ENCODE data around the gene AGXT.

The AGXT gene

GRCh38 chr2:240887631-240888030 lies 19.0 kb downstream of the AGXT start:
- Histone ChIP-seq H3K36me3 (ENCODE audit: control insufficient read depth, insufficient read depth, low read length) (no peaks in the 10 kb centered on the region), H3K27ac (ENCODE audit: low read depth, low read length) (no peak overlapping the region), H3K4me1 (ENCODE audit: control insufficient read depth, insufficient read depth, low read length) (no peaks in the 10 kb centered on the region), H3K4me3 (ENCODE audit: low read length) (no peak overlapping the region), H3K27me3 (ENCODE audit: control insufficient read depth, insufficient read depth, low read length) (no peaks in the 10 kb centered on the region), H3K9ac (ENCODE audit: low read length) (no peak overlapping the region)

GRCh38 chr2:240888130-240888889 lies 19.7 kb downstream of the AGXT start:
- H3K36me3 ChIP-seq (ENCODE audit: control insufficient read depth, insufficient read depth, low read length) = no peaks in the 10 kb centered on the region
- H3K27me3 ChIP-seq (ENCODE audit: control insufficient read depth, insufficient read depth, low read length) = no peaks in the 10 kb centered on the region
- no peak overlapping the region for H3K9ac ChIP-seq (ENCODE audit: low read length)
- H3K27ac ChIP-seq (ENCODE audit: low read depth, low read length) = no peak overlapping the region
- no peaks in the 10 kb centered on the region for H3K4me1 ChIP-seq (ENCODE audit: control insufficient read depth, insufficient read depth, low read length)
- H3K4me3 ChIP-seq (ENCODE audit: low read length) = no peak overlapping the region

- no peaks in the 10 kb centered on the region for H3K36me3 ChIP-seq (ENCODE audit: control insufficient read depth, insufficient read depth, low read length)
- no peak overlapping the region for H3K4me3 ChIP-seq (ENCODE audit: low read length)
- H3K27me3 ChIP-seq (ENCODE audit: control insufficient read depth, insufficient read depth, low read length) = no peaks in the 10 kb centered on the region
- no peaks in the 10 kb centered on the region for H3K4me1 ChIP-seq (ENCODE audit: control insufficient read depth, insufficient read depth, low read length)
- H3K27ac ChIP-seq (ENCODE audit: low read depth, low read length) = no peak overlapping the region
- H3K9ac ChIP-seq (ENCODE audit: low read length) = no peak overlapping the region
Observed at GRCh38 chr2:240888890-240889573, 20.4 kb downstream of the AGXT start.

GRCh38 chr2:240889601-240890560 lies 21.3 kb downstream of the AGXT start:
- Histone ChIP-seq H3K27me3 (ENCODE audit: control insufficient read depth, insufficient read depth, low read length) (no peaks in the 10 kb centered on the region), H3K36me3 (ENCODE audit: control insufficient read depth, insufficient read depth, low read length) (no peaks in the 10 kb centered on the region), H3K4me1 (ENCODE audit: control insufficient read depth, insufficient read depth, low read length) (no peaks in the 10 kb centered on the region), H3K27ac (ENCODE audit: low read depth, low read length) (no peak overlapping the region), H3K9ac (ENCODE audit: low read length) (no peak overlapping the region), H3K4me3 (ENCODE audit: low read length) (no peak overlapping the region)

- no peaks in the 10 kb centered on the region for H3K36me3 ChIP-seq (ENCODE audit: control insufficient read depth, insufficient read depth, low read length)
- no peak overlapping the region for H3K4me3 ChIP-seq (ENCODE audit: low read length)
- no peaks in the 10 kb centered on the region for H3K27me3 ChIP-seq (ENCODE audit: control insufficient read depth, insufficient read depth, low read length)
- no peaks in the 10 kb centered on the region for H3K4me1 ChIP-seq (ENCODE audit: control insufficient read depth, insufficient read depth, low read length)
- H3K9ac ChIP-seq (ENCODE audit: low read length) = no peak overlapping the region
- no peak overlapping the region for H3K27ac ChIP-seq (ENCODE audit: low read depth, low read length)
Observed at GRCh38 chr2:240890691-240891090, 22.1 kb downstream of the AGXT start.

GRCh38 chr2:240891492-240892340 lies 23.1 kb downstream of the AGXT start:
- Histone ChIP-seq H3K4me3 (ENCODE audit: low read length) (no peak overlapping the region), H3K36me3 (ENCODE audit: control insufficient read depth, insufficient read depth, low read length) (no peaks in the 10 kb centered on the region), H3K27ac (ENCODE audit: low read depth, low read length) (no peak overlapping the region), H3K9ac (ENCODE audit: low read length) (no peak overlapping the region), H3K27me3 (ENCODE audit: control insufficient read depth, insufficient read depth, low read length) (no peaks in the 10 kb centered on the region), H3K4me1 (ENCODE audit: control insufficient read depth, insufficient read depth, low read length) (no peaks in the 10 kb centered on the region)

- no peak overlapping the region for H3K9ac ChIP-seq (ENCODE audit: low read length)
- H3K36me3 ChIP-seq (ENCODE audit: control insufficient read depth, insufficient read depth, low read length) = no peaks in the 10 kb centered on the region
- no peaks in the 10 kb centered on the region for H3K4me1 ChIP-seq (ENCODE audit: control insufficient read depth, insufficient read depth, low read length)
- H3K27ac ChIP-seq (ENCODE audit: low read depth, low read length) = no peak overlapping the region
- H3K27me3 ChIP-seq (ENCODE audit: control insufficient read depth, insufficient read depth, low read length) = no peaks in the 10 kb centered on the region
- H3K4me3 ChIP-seq (ENCODE audit: low read length) = no peak overlapping the region
Observed at GRCh38 chr2:240892356-240892755, 23.7 kb downstream of the AGXT start.

- no peaks in the 10 kb centered on the region for H3K4me1 ChIP-seq (ENCODE audit: control insufficient read depth, insufficient read depth, low read length)
- no peak overlapping the region for H3K9ac ChIP-seq (ENCODE audit: low read length)
- no peaks in the 10 kb centered on the region for H3K36me3 ChIP-seq (ENCODE audit: control insufficient read depth, insufficient read depth, low read length)
- H3K27ac ChIP-seq (ENCODE audit: low read depth, low read length) = no peak overlapping the region
- H3K27me3 ChIP-seq (ENCODE audit: control insufficient read depth, insufficient read depth, low read length) = no peaks in the 10 kb centered on the region
- H3K4me3 ChIP-seq (ENCODE audit: low read length) = no peak overlapping the region
Observed at GRCh38 chr2:240892925-240893324, 24.3 kb downstream of the AGXT start.

- no peak overlapping the region for H3K27ac ChIP-seq (ENCODE audit: low read depth, low read length)
- H3K27me3 ChIP-seq (ENCODE audit: control insufficient read depth, insufficient read depth, low read length) = no peaks in the 10 kb centered on the region
- no peak overlapping the region for H3K9ac ChIP-seq (ENCODE audit: low read length)
- no peaks in the 10 kb centered on the region for H3K36me3 ChIP-seq (ENCODE audit: control insufficient read depth, insufficient read depth, low read length)
- H3K4me1 ChIP-seq (ENCODE audit: control insufficient read depth, insufficient read depth, low read length) = no peaks in the 10 kb centered on the region
- H3K4me3 ChIP-seq (ENCODE audit: low read length) = no peak overlapping the region
Observed at GRCh38 chr2:240893363-240893844, 24.8 kb downstream of the AGXT start.

- Histone ChIP-seq H3K4me3 (ENCODE audit: low read length) (no peak overlapping the region), H3K36me3 (ENCODE audit: control insufficient read depth, insufficient read depth, low read length) (no peaks in the 10 kb centered on the region), H3K27ac (ENCODE audit: low read depth, low read length) (no peak overlapping the region), H3K27me3 (ENCODE audit: control insufficient read depth, insufficient read depth, low read length) (no peaks in the 10 kb centered on the region), H3K9ac (ENCODE audit: low read length) (no peak overlapping the region), H3K4me1 (ENCODE audit: control insufficient read depth, insufficient read depth, low read length) (no peaks in the 10 kb centered on the region)
Observed at GRCh38 chr2:240894006-240894405, 25.4 kb downstream of the AGXT start.

GRCh38 chr2:240894836-240895558 lies 26.4 kb downstream of the AGXT start:
- H3K27ac ChIP-seq (ENCODE audit: low read depth, low read length) = no peak overlapping the region
- H3K4me1 ChIP-seq (ENCODE audit: control insufficient read depth, insufficient read depth, low read length) = no peaks in the 10 kb centered on the region
- H3K36me3 ChIP-seq (ENCODE audit: control insufficient read depth, insufficient read depth, low read length) = no peaks in the 10 kb centered on the region
- H3K4me3 ChIP-seq (ENCODE audit: low read length) = no peak overlapping the region
- no peaks in the 10 kb centered on the region for H3K27me3 ChIP-seq (ENCODE audit: control insufficient read depth, insufficient read depth, low read length)
- no peak overlapping the region for H3K9ac ChIP-seq (ENCODE audit: low read length)
